ENCODE results near the gene HSPA12B.
A peak's percentile ranks its signal among the peaks of the same experiment; 100 is the strongest.

Gene HSPA12B

GRCh38 chr20:3748073-3748472 lies 15.6 kb downstream of the HSPA12B start:
- DNase-seq (ENCODE audit: low read depth): no peak
- H3K4me3 ChIP-seq (replicated peaks; ENCODE audit: low read depth, low read length): no peak overlapping the region
- TF ChIP-seq CTCF (IDR thresholded peaks at IDR 0.05; ENCODE audit: low read length, missing control alignments): no peak

- no peak overlapping the region for H3K4me3 ChIP-seq (replicated peaks; ENCODE audit: low read depth, low read length)
- DNase-seq (ENCODE audit: low read depth): no peak
- TF ChIP-seq CTCF (IDR thresholded peaks at IDR 0.05; ENCODE audit: low read length, missing control alignments): no peak
Observed at GRCh38 chr20:3749087-3749688, 16.7 kb downstream of the HSPA12B start.

GRCh38 chr20:3749689-3750531 lies 17.4 kb downstream of the HSPA12B start:
- H3K4me3 ChIP-seq (replicated peaks; ENCODE audit: low read depth, low read length): no peak overlapping the region
- DNase-seq (ENCODE audit: low read depth): no peak
- peak; percentile 19 for TF ChIP-seq CTCF (IDR thresholded peaks at IDR 0.05; ENCODE audit: low read length, missing control alignments)

GRCh38 chr20:3751305-3751674 lies 18.8 kb downstream of the HSPA12B start:
- H3K4me3 ChIP-seq (replicated peaks; ENCODE audit: low read depth, low read length): no peak overlapping the region

GRCh38 chr20:3751675-3752385 lies 19.3 kb downstream of the HSPA12B start:
- no peak overlapping the region for H3K4me3 ChIP-seq (replicated peaks; ENCODE audit: low read depth, low read length)
- no peak for DNase-seq (ENCODE audit: low read depth)
- TF ChIP-seq CTCF (IDR thresholded peaks at IDR 0.05; ENCODE audit: low read length, missing control alignments): no peak

More at GRCh38 chr20:3751305-3751674, 18.8 kb downstream of the HSPA12B start:
- DNase-seq (ENCODE audit: low read depth): no peak
- no peak for TF ChIP-seq CTCF (IDR thresholded peaks at IDR 0.05; ENCODE audit: low read length, missing control alignments)

- TF ChIP-seq CTCF (IDR thresholded peaks at IDR 0.05; ENCODE audit: low read length, missing control alignments): no peak
- no peak overlapping the region for H3K4me3 ChIP-seq (replicated peaks; ENCODE audit: low read depth, low read length)
- DNase-seq (ENCODE audit: low read depth): no peak
Observed at GRCh38 chr20:3752386-3752759, 19.9 kb downstream of the HSPA12B start.
